Lung (tissue), 12 donors: Measurements from ENCODE around the gene HTR5A. TPM values are rescaled to one million over a fixed set of nuclear protein-coding genes. Genes with fewer than 3 reads are reported as not detected.

Source experiments
- ATAC-seq: fragments of 200-7000 bp; cut with Tn5 transposase; one replicate; pipeline ENCODE4 v1.9.1; 2020; ENCODE audit warnings: moderate number of reproducible peaks; ENCODE audit not compliant: insufficient read depth, low FRiP score
- DNase-seq, 3 donors: peaks; one replicate each; pipeline ENCODE4 v3.0.0-alpha.2; 2013 to 2017
- H3K27ac ChIP-seq, 2 donors: one replicate each; pipeline ENCODE4 v1.5.1; 2013; ENCODE audit warnings: mild to moderate bottlenecking in 2 of 2, moderate library complexity in 2 of 2, control low read depth in 1 of 2, inconsistent platforms in 1 of 2, low read depth in 1 of 2, low read length in 1 of 2
- H3K27me3 ChIP-seq, 3 donors: one replicate each; pipeline ENCODE4 v1.5.1; 2013; ENCODE audit warnings: low read length in 2 of 3; ENCODE audit not compliant: control insufficient read depth in 3 of 3, insufficient read depth in 3 of 3
- H3K36me3 ChIP-seq, 4 donors: one replicate each; pipeline ENCODE4 v1.5.1; 2013; ENCODE audit warnings: low read length in 4 of 4, mild to moderate bottlenecking in 1 of 4, moderate library complexity in 1 of 4; ENCODE audit not compliant: control insufficient read depth in 4 of 4, insufficient read depth in 4 of 4
- H3K4me1 ChIP-seq, 5 donors: one replicate each; pipeline ENCODE4 v1.5.1; 2013; ENCODE audit warnings: low read length in 5 of 5, mild to moderate bottlenecking in 2 of 5, moderate library complexity in 1 of 5; ENCODE audit not compliant: control insufficient read depth in 5 of 5, insufficient read depth in 5 of 5
- H3K4me3 ChIP-seq: one replicate; pipeline ENCODE4 v1.5.1; 2013; ENCODE audit warnings: mild to moderate bottlenecking, control low read depth, moderate library complexity
- H3K9ac ChIP-seq, 2 donors: one replicate each; pipeline ENCODE4 v1.5.1; 2013; ENCODE audit warnings: low read length in 2 of 2, control low read depth in 1 of 2; ENCODE audit not compliant: insufficient read depth in 1 of 2
- H3K9me3 ChIP-seq, 4 donors: one replicate each; pipeline ENCODE4 v1.5.1; 2013; ENCODE audit warnings: low read length in 3 of 4, mild to moderate bottlenecking in 1 of 4, moderate library complexity in 1 of 4; ENCODE audit not compliant: control insufficient read depth in 4 of 4, insufficient read depth in 3 of 4
- WGBS, 2 donors: extraction: QIAGEN DNeasy Blood & Tissue Kit; methylation state at CpG; one replicate each; pipeline ENCODE4 v1.1.7; 2013; 5-methylcytosine and 5-hydroxymethylcytosine counted together
- polyA plus RNA-seq, 2 donors: library from polyadenylated mRNA; stranded (reverse); fragments of 200-250 nt; gene quantifications; one replicate each; pipeline ENCODE4 v1.2.1, GENCODE V29; 2013
- total RNA-seq, 2 donors: library from RNA; depleted of rRNA in 1 of 2; stranded (reverse); fragments of >200 nt in 1 of 2; gene quantifications; one replicate each; pipeline ENCODE4 v1.2.1, GENCODE V29; 2014 to 2021
- TF ChIP-seq, protein P1 (sequence below): IDR thresholded peaks from 2 replicates; pipeline ENCODE4 v1.5.1; 2012; ENCODE audit warnings: mild to moderate bottlenecking; ENCODE audit errors: control extremely low read depth, extremely low read depth
- donor health status: control.
- donor health status: control.
- donor health status: Bipolar disorder and iron deficiency.
- donor health status: healthy.
- donor health status: DM: yes; HTN: yes; CAD: no.

Gene HTR5A
- total and polyA plus RNA-seq, 4 donors: not detected

DNA sequence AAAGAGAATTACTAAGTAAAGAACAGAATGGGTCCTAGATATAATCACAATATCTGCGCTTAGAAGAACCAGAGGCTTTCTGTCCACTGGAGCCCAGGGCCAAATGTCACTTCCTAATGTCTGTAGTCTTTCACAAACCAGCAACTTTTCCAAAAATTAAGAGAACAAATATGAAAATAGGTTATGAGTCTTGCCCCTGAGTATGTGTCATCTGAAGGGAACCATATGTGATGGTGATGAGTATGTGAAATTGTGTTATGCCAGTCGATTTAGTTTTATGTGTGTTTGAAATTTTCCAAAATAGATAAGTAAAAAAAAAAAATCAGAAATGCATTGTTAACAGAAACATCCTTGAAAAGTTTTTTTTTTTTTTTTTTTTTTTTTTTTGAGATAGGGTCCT, 15.4 kb upstream of the HTR5A start:
- Histone ChIP-seq H3K36me3 (no peaks in the 10 kb centered on the region), H3K27ac (no peak overlapping the region), H3K27me3 (no peaks in the 10 kb centered on the region), H3K4me3 (no peak overlapping the region), H3K9ac (no peak overlapping the region), H3K4me1 (peaks cover 0 to 3% (median 0%) of the 10 kb centered on the region in 5 donors), H3K9me3 (peaks cover 0 to 1% (median 0%) of the 10 kb centered on the region in 4 donors)
- DNase-seq: peak in 2 of 3 donors; percentile 74 to 82
- no peak for ATAC-seq
- TF ChIP-seq, protein P1, sequence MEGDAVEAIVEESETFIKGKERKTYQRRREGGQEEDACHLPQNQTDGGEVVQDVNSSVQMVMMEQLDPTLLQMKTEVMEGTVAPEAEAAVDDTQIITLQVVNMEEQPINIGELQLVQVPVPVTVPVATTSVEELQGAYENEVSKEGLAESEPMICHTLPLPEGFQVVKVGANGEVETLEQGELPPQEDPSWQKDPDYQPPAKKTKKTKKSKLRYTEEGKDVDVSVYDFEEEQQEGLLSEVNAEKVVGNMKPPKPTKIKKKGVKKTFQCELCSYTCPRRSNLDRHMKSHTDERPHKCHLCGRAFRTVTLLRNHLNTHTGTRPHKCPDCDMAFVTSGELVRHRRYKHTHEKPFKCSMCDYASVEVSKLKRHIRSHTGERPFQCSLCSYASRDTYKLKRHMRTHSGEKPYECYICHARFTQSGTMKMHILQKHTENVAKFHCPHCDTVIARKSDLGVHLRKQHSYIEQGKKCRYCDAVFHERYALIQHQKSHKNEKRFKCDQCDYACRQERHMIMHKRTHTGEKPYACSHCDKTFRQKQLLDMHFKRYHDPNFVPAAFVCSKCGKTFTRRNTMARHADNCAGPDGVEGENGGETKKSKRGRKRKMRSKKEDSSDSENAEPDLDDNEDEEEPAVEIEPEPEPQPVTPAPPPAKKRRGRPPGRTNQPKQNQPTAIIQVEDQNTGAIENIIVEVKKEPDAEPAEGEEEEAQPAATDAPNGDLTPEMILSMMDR: no peak
- WGBS, 2 donors: 73 to 79% methylated on average over 2 of the region's 2 CpGs

DNA sequence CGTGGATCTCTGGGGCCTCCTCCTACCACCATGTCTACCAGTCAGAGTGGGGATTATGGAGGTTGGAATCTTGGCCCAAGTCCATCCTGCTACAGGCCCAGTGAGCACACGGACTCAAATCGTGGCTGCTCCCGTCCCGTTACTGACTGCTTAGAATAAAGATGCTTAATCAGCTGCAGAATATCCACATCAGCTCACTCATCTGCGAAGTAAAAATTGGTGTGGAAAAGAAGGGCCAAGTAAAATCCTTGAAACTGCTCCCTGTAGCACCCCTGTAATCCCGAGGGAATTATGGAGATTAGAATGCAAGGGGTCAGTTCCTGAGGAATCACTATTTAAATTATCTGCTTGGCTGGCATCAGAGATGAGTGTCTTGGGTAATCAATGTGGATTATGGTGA, 13.0 kb upstream of the HTR5A start:
- Histone ChIP-seq H3K4me1 (peaks cover 0 to 3% (median 0%) of the 10 kb centered on the region in 5 donors), H3K27ac (no peak overlapping the region), H3K36me3 (no peaks in the 10 kb centered on the region), H3K27me3 (no peaks in the 10 kb centered on the region), H3K9ac (no peak overlapping the region), H3K9me3 (peaks cover 0 to 3% (median 0%) of the 10 kb centered on the region in 4 donors), H3K4me3 (no peak overlapping the region)
- no peak for ATAC-seq
- no peak for DNase-seq
- WGBS, 2 donors: 66 to 70% methylated on average over 7 of the region's 7 CpGs
- TF ChIP-seq, protein P1: no peak

DNA sequence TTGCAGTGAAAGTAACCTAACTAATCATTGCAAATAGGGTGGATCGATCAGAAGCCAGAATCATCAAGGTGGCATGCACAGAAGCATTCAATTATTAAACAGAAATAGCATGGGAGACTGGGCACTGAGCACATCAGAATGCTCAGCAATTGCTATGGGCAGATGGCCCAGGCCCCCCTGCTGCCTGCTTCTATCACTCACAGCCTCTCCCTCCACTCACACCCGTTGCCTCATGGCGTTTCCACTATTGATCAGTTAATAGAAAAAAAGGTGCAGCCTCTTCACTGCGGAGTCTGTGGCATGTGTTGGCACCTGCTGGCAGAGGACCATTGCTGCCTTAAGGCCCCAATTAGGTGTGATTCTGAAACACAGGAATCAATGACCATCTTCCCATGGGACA, 11.2 kb upstream of the HTR5A start:
- WGBS, 2 donors: 72 to 79% methylated on average over 4 of the region's 4 CpGs

More for the DNA sequence above, 11.2 kb upstream of the HTR5A start:
- no peak for DNase-seq
- TF ChIP-seq, protein P1: no peak
- peaks cover 0 to 3% (median 0%) of the 10 kb centered on the region in 5 donors for H3K4me1 ChIP-seq
- peaks cover 0 to 2% (median 0%) of the 10 kb centered on the region in 4 donors for H3K9me3 ChIP-seq
- no peak overlapping the region for H3K9ac ChIP-seq
- no peaks in the 10 kb centered on the region for H3K36me3 ChIP-seq
- ATAC-seq: no peak
- no peaks in the 10 kb centered on the region for H3K27me3 ChIP-seq
- no peak overlapping the region for H3K4me3 ChIP-seq
- H3K27ac ChIP-seq: no peak overlapping the region
